ENCODE data around the gene DDIT3. TPM values are rescaled to one million over a fixed set of nuclear protein-coding genes. Genes with fewer than 3 reads are reported as not detected.

The DDIT3 gene
- polyA plus RNA-seq, 1 donor from 2014 or later: 24.0 TPM

GRCh38 chr12:57498132-57498502, 22.2 kb downstream of the DDIT3 start:
- H3K27me3 ChIP-seq (ENCODE audit: insufficient read depth, low read depth, low read length): no peaks in the 10 kb centered on the region
- no peak overlapping the region for H3K4me3 ChIP-seq (ENCODE audit: low read length)
- no peaks in the 10 kb centered on the region for H3K9me3 ChIP-seq (ENCODE audit: low read length)
- no peak for TF ChIP-seq RAD21 (conservative IDR thresholded peaks at IDR 0.05)
- TF ChIP-seq EP300 (conservative IDR thresholded peaks at IDR 0.05; ENCODE audit: poor library complexity, severe bottlenecking): no peak
- TF ChIP-seq SMC3 (conservative IDR thresholded peaks at IDR 0.05; ENCODE audit: poor library complexity): no peak
- TF ChIP-seq CTCF (IDR thresholded peaks at IDR 0.05; ENCODE audit: poor library complexity, severe bottlenecking): no peak
- TF ChIP-seq EZH2 (IDR thresholded peaks at IDR 0.05; ENCODE audit: borderline replicate concordance, insufficient read depth, low read length, poor library complexity, severe bottlenecking): no peak
- TF ChIP-seq POLR2AphosphoS5 (IDR thresholded peaks at IDR 0.05): no peak
- no peak for TF ChIP-seq TAF1 (IDR thresholded peaks at IDR 0.05; ENCODE audit: low read depth)
- no peaks in the 10 kb centered on the region for H3F3A ChIP-seq (ENCODE audit: insufficient read depth, low read length, poor library complexity, severe bottlenecking)
- no peak overlapping the region for H3K4me2 ChIP-seq (ENCODE audit: low read length)
- H2AFZ ChIP-seq (ENCODE audit: low read depth, low read length): no peak overlapping the region
- no peak overlapping the region for H3K27ac ChIP-seq (ENCODE audit: low read length)
- peaks cover 9% of the 10 kb centered on the region for H3K36me3 ChIP-seq (ENCODE audit: insufficient read depth, low read length)
- H3K9ac ChIP-seq (ENCODE audit: low read length): no peak overlapping the region
- H4K20me1 ChIP-seq (ENCODE audit: insufficient read depth): no peaks in the 10 kb centered on the region
- no peaks in the 10 kb centered on the region for H3K9me2 ChIP-seq (ENCODE audit: insufficient read depth, low read length)
- H3K79me2 ChIP-seq (replicated peaks; ENCODE audit: insufficient read depth, low read length): no peaks in the 10 kb centered on the region

GRCh38 chr12:57497223-57498131, 22.8 kb downstream of the DDIT3 start:
- H3K36me3 ChIP-seq (ENCODE audit: insufficient read depth, low read length): peaks cover 14% of the 10 kb centered on the region
- no peaks in the 10 kb centered on the region for H3F3A ChIP-seq (ENCODE audit: insufficient read depth, low read length, poor library complexity, severe bottlenecking)

More at GRCh38 chr12:57497223-57498131, 22.8 kb downstream of the DDIT3 start:
- no peaks in the 10 kb centered on the region for H4K20me1 ChIP-seq (ENCODE audit: insufficient read depth)
- no peaks in the 10 kb centered on the region for H3K9me3 ChIP-seq (ENCODE audit: low read length)
- H3K4me2 ChIP-seq (ENCODE audit: low read length): no peak overlapping the region
- TF ChIP-seq SMC3 (conservative IDR thresholded peaks at IDR 0.05; ENCODE audit: poor library complexity) (no peak), POLR2AphosphoS5 (IDR thresholded peaks at IDR 0.05) (no peak), CTCF (IDR thresholded peaks at IDR 0.05; ENCODE audit: poor library complexity, severe bottlenecking) (no peak), EP300 (conservative IDR thresholded peaks at IDR 0.05; ENCODE audit: poor library complexity, severe bottlenecking) (no peak), EZH2 (IDR thresholded peaks at IDR 0.05; ENCODE audit: borderline replicate concordance, insufficient read depth, low read length, poor library complexity, severe bottlenecking) (no peak), REST (IDR thresholded peaks at IDR 0.05; ENCODE audit: borderline replicate concordance) (no peak), TAF1 (IDR thresholded peaks at IDR 0.05; ENCODE audit: low read depth) (no peak), RAD21 (conservative IDR thresholded peaks at IDR 0.05) (no peak), MXI1 (conservative IDR thresholded peaks at IDR 0.05; ENCODE audit: poor library complexity, severe bottlenecking) (no peak)
- no peaks in the 10 kb centered on the region for H3K9me2 ChIP-seq (ENCODE audit: insufficient read depth, low read length)
- no peak overlapping the region for H3K27ac ChIP-seq (ENCODE audit: low read length)
- no peak overlapping the region for H2AFZ ChIP-seq (ENCODE audit: low read depth, low read length)
- H3K27me3 ChIP-seq (ENCODE audit: insufficient read depth, low read depth, low read length): no peaks in the 10 kb centered on the region
- no peak overlapping the region for H3K4me3 ChIP-seq (ENCODE audit: low read length)
- H3K9ac ChIP-seq (ENCODE audit: low read length): no peak overlapping the region
- no peaks in the 10 kb centered on the region for H3K79me2 ChIP-seq (replicated peaks; ENCODE audit: insufficient read depth, low read length)
